WTC11 (cell line): ENCODE measurements around the gene LAMB4. TPM values are rescaled to one million over a fixed set of nuclear protein-coding genes. Genes with fewer than 3 reads are reported as not detected.

Source experiments
- ATAC-seq: fragments of 200-7000 bp; cut with Tn5 transposase; 2 replicates; pipeline ENCODE4 v1.10.0; 2021; ENCODE audit warnings: mild to moderate bottlenecking, moderate library complexity
- CTCF ChIA-PET: fragments of 300-600 bp; sonication (Branson Sonifier 250); formaldehyde crosslinking; loops from one replicate; lab custom pipeline; 2021; ENCODE audit warnings: antibody characterized with exemption; lab: Charles Lee
- POLR2A ChIA-PET: fragments of 350-600 bp; sonication (Branson Sonifier 250); formaldehyde crosslinking; loops from one replicate; lab custom pipeline; 2021; ENCODE audit warnings: antibody characterized with exemption; lab: Charles Lee
- DNase-seq: peaks from one replicate; pipeline ENCODE4 v3.0.0; 2021; ENCODE audit warnings: low spot score
- H3K27ac Mint-ChIP-seq: 2 replicates; pipeline ENCODE4 v1.8.0; 2021; ENCODE audit warnings: mixed read lengths
- H3K27me3 Mint-ChIP-seq: 2 replicates; pipeline ENCODE4 v1.8.0; 2021; ENCODE audit warnings: low read depth, mild to moderate bottlenecking, moderate library complexity, mixed read lengths
- H3K36me3 Mint-ChIP-seq: 2 replicates; pipeline ENCODE4 v1.8.0; 2021; ENCODE audit warnings: mixed read lengths
- H3K4me1 Mint-ChIP-seq: 2 replicates; pipeline ENCODE4 v1.8.0; 2022; ENCODE audit warnings: mixed read lengths
- H3K4me3 Mint-ChIP-seq: 2 replicates; pipeline ENCODE4 v1.8.0; 2021; ENCODE audit warnings: mild to moderate bottlenecking, moderate library complexity, mixed read lengths
- H3K9me3 Mint-ChIP-seq: 2 replicates; pipeline ENCODE4 v1.8.0; 2021; ENCODE audit warnings: mixed read lengths
- ARID4B ChIP-seq: sonication (generic); formaldehyde crosslinking; IDR thresholded peaks from 2 replicates; pipeline ENCODE4 v1.8.0; 2023; ENCODE audit warnings: missing genetic modification reagents, mild to moderate bottlenecking, borderline replicate concordance
- ATF1 ChIP-seq: sonication (generic); formaldehyde crosslinking; IDR thresholded peaks from 2 replicates; pipeline ENCODE4 v1.8.1; 2023; ENCODE audit warnings: mild to moderate bottlenecking, moderate library complexity, missing genetic modification reagents
- CTCF ChIP-seq: fragments of 200-600 bp; IDR thresholded peaks from 2 replicates; pipeline ENCODE4 v1.8.0; 2022; ENCODE audit warnings: antibody characterized with exemption
- E2F1 ChIP-seq: sonication (generic); formaldehyde crosslinking; IDR thresholded peaks from 2 replicates; pipeline ENCODE4 v1.8.0; 2022; ENCODE audit warnings: mild to moderate bottlenecking, missing genetic modification reagents
- ESRRA ChIP-seq: sonication (generic); formaldehyde crosslinking; IDR thresholded peaks from 2 replicates; pipeline ENCODE4 v1.8.1; 2022; ENCODE audit warnings: mild to moderate bottlenecking, missing genetic modification reagents, borderline replicate concordance
- FOXP1 ChIP-seq: sonication (generic); formaldehyde crosslinking; IDR thresholded peaks from 2 replicates; pipeline ENCODE4 v1.8.0; 2022; ENCODE audit warnings: missing genetic modification reagents, mild to moderate bottlenecking, moderate library complexity, borderline replicate concordance
- FOXP4 ChIP-seq: sonication (generic); formaldehyde crosslinking; IDR thresholded peaks from 2 replicates; pipeline ENCODE4 v1.8.0; 2022; ENCODE audit warnings: mild to moderate bottlenecking, missing genetic modification reagents
- GABPB1 ChIP-seq: sonication (generic); formaldehyde crosslinking; IDR thresholded peaks from 2 replicates; pipeline ENCODE4 v1.8.1; 2023; ENCODE audit warnings: mild to moderate bottlenecking, missing genetic modification reagents
- HMGA2 ChIP-seq: fragments of 250-450 bp; sonication (Bioruptor Pico); IDR thresholded peaks from 2 replicates; pipeline ENCODE4 v1.4.0; 2021; ENCODE audit warnings: mild to moderate bottlenecking, moderate library complexity
- JUN ChIP-seq: sonication (generic); formaldehyde crosslinking; IDR thresholded peaks from 2 replicates; pipeline ENCODE4 v1.8.0; 2023; ENCODE audit warnings: mild to moderate bottlenecking, missing genetic modification reagents
- KAT7 ChIP-seq: sonication (generic); formaldehyde crosslinking; IDR thresholded peaks from 2 replicates; pipeline ENCODE4 v1.8.1; 2023; ENCODE audit warnings: missing genetic modification reagents, mild to moderate bottlenecking, borderline replicate concordance
- MAX ChIP-seq: sonication (generic); formaldehyde crosslinking; IDR thresholded peaks from 2 replicates; pipeline ENCODE4 v1.8.0; 2022; ENCODE audit warnings: mild to moderate bottlenecking, missing genetic modification reagents
- MLX ChIP-seq: sonication (generic); formaldehyde crosslinking; IDR thresholded peaks from 2 replicates; pipeline ENCODE4 v1.8.1; 2023; ENCODE audit warnings: mild to moderate bottlenecking, missing genetic modification reagents, moderate library complexity
- MXD4 ChIP-seq: fragments of 250-450 bp; sonication (Bioruptor Pico); IDR thresholded peaks from 2 replicates; pipeline ENCODE4 v1.8.0; 2021; ENCODE audit warnings: mild to moderate bottlenecking, moderate library complexity, borderline replicate concordance
- NFYB ChIP-seq: sonication (generic); formaldehyde crosslinking; conservative IDR thresholded peaks from 2 replicates; pipeline ENCODE4 v1.8.0; 2022; ENCODE audit warnings: low read depth, missing genetic modification reagents
- PRRX2 ChIP-seq: fragments of 250-450 bp; sonication (Bioruptor Pico); IDR thresholded peaks from 2 replicates; pipeline ENCODE4 v1.8.0; 2021; ENCODE audit warnings: mild to moderate bottlenecking
- RELA ChIP-seq: sonication (generic); formaldehyde crosslinking; IDR thresholded peaks from 2 replicates; pipeline ENCODE4 v1.8.1; 2022; ENCODE audit warnings: missing genetic modification reagents, mild to moderate bottlenecking, borderline replicate concordance
- RORB ChIP-seq: fragments of 250-450 bp; sonication (Bioruptor Pico); IDR thresholded peaks from 2 replicates; pipeline ENCODE4 v1.9.0; 2021; ENCODE audit warnings: mild to moderate bottlenecking
- SP1 ChIP-seq: sonication (generic); formaldehyde crosslinking; conservative IDR thresholded peaks from 2 replicates; pipeline ENCODE4 v1.8.1; 2022; ENCODE audit warnings: missing genetic modification reagents
- TCF7 ChIP-seq: sonication (generic); formaldehyde crosslinking; IDR thresholded peaks from 2 replicates; pipeline ENCODE4 v1.8.0; 2022; ENCODE audit warnings: mild to moderate bottlenecking, low read depth, missing genetic modification reagents, moderate library complexity
- USF1 ChIP-seq: sonication (generic); formaldehyde crosslinking; IDR thresholded peaks from 2 replicates; pipeline ENCODE4 v1.8.0; 2022; ENCODE audit warnings: mild to moderate bottlenecking, missing genetic modification reagents
- ZNF263 ChIP-seq: sonication (generic); formaldehyde crosslinking; IDR thresholded peaks from 2 replicates; pipeline ENCODE4 v1.8.1; 2022; ENCODE audit warnings: low read depth, mild to moderate bottlenecking, moderate library complexity, missing genetic modification reagents
- ZNF317 ChIP-seq: sonication (generic); formaldehyde crosslinking; IDR thresholded peaks from 2 replicates; pipeline ENCODE4 v1.8.1; 2023; ENCODE audit warnings: low read depth, mild to moderate bottlenecking, moderate library complexity, missing genetic modification reagents, borderline replicate concordance
- ZNF396 ChIP-seq: fragments of 250-450 bp; sonication (Bioruptor Pico); IDR thresholded peaks from 2 replicates; pipeline ENCODE4 v1.8.0; 2021; ENCODE audit warnings: mild to moderate bottlenecking, moderate library complexity, borderline replicate concordance
- ZNF423 ChIP-seq: fragments of 250-450 bp; sonication (Bioruptor Pico); IDR thresholded peaks from 2 replicates; pipeline ENCODE4 v2.1.2; 2022; ENCODE audit warnings: mild to moderate bottlenecking, moderate library complexity
- ZNF671 ChIP-seq: fragments of 250-450 bp; sonication (Bioruptor Pico); IDR thresholded peaks from 2 replicates; pipeline ENCODE4 v1.8.0; 2021; ENCODE audit warnings: mild to moderate bottlenecking
- total RNA-seq: library from RNA; stranded (reverse); gene quantifications from 3 replicates; pipeline ENCODE4 v1.2.3, GENCODE V29; 2021

The LAMB4 gene
- total RNA-seq, 1 experiment from 2014 or later: not detected

- TF ChIP-seq KAT7 (CRISPR knock-in tag) (no peak), USF1 (no peak), FOXP4 (CRISPR knock-in tag) (no peak), MXD4 (CRISPR knock-in tag) (no peak), PRRX2 (CRISPR knock-in tag) (no peak), NFYB (CRISPR knock-in tag) (no peak), MAX (CRISPR knock-in tag) (no peak), RELA (no peak), SP1 (CRISPR knock-in tag) (no peak), ZNF671 (CRISPR knock-in tag) (no peak), GABPB1 (no peak), RORB (CRISPR knock-in tag) (no peak), ESRRA (CRISPR knock-in tag) (no peak), ATF1 (CRISPR knock-in tag) (no peak), MLX (CRISPR knock-in tag) (no peak)
- Mint-ChIP-seq H3K4me3 (no peak overlapping the region), H3K27ac (no peak overlapping the region), H3K4me1 (no peaks in the 10 kb centered on the region), H3K36me3 (no peaks in the 10 kb centered on the region), H3K27me3 (no peaks in the 10 kb centered on the region), H3K9me3 (no peaks in the 10 kb centered on the region)
- ChIA-PET CTCF (interaction anchor here (1.1 to 1.3 kb wide), 2 partner anchors 10 to 25 kb away, joined by 3 to 5 read pairs; partner anchors contain the start of gene LAMB4), POLR2A (no interaction called here)
- DNase-seq (no peak), ATAC-seq (no peak)
Measured at GRCh38 chr7:108120196-108120595, 10.0 kb downstream of the LAMB4 start.

GRCh38 chr7:108118959-108119358, 11.2 kb downstream of the LAMB4 start:
- H3K27me3 Mint-ChIP-seq: no peaks in the 10 kb centered on the region
- ATAC-seq: peak; percentile 62
- no peak for DNase-seq
- no peaks in the 10 kb centered on the region for H3K9me3 Mint-ChIP-seq
- no peaks in the 10 kb centered on the region for H3K4me1 Mint-ChIP-seq
- no peaks in the 10 kb centered on the region for H3K36me3 Mint-ChIP-seq
- ChIA-PET CTCF (interaction anchor here (1.4 kb wide), 1 partner anchor 27 kb away, joined by 9 read pairs; no protein-coding TSS in a partner anchor), POLR2A (no interaction called here)
- H3K4me3 Mint-ChIP-seq: no peak overlapping the region
- H3K27ac Mint-ChIP-seq: no peak overlapping the region
- TF ChIP-seq ZNF396 (CRISPR knock-in tag) (no peak), GABPB1 (no peak), JUN (no peak), FOXP1 (CRISPR knock-in tag) (no peak), TCF7 (CRISPR knock-in tag) (no peak), ZNF423 (no peak), HMGA2 (CRISPR knock-in tag) (no peak), E2F1 (CRISPR knock-in tag) (no peak), CTCF (no peak), MXD4 (CRISPR knock-in tag) (no peak), ZNF263 (CRISPR knock-in tag) (no peak), ATF1 (CRISPR knock-in tag) (no peak), ZNF671 (CRISPR knock-in tag) (no peak), ZNF317 (CRISPR knock-in tag) (no peak), ARID4B (CRISPR knock-in tag) (no peak)
